ENCODE results near the gene RTF2. TPM values are rescaled to one million over a fixed set of nuclear protein-coding genes. Genes with fewer than 3 reads are reported as not detected.

RTF2 gene, protein sequence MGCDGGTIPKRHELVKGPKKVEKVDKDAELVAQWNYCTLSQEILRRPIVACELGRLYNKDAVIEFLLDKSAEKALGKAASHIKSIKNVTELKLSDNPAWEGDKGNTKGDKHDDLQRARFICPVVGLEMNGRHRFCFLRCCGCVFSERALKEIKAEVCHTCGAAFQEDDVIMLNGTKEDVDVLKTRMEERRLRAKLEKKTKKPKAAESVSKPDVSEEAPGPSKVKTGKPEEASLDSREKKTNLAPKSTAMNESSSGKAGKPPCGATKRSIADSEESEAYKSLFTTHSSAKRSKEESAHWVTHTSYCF
- 70.7 and 75.3 TPM in 2 replicates for total RNA-seq
- long read RNA-seq, transcript RTF2-202 (9 exons, 2,212 nt), result major isoform, 303 of 334 reads
- long read RNA-seq, partial matches to known transcripts, result 9 of 334 reads
- long read RNA-seq, other reads (novel, unspliced or antisense), result 16 of 334 reads

DNA sequence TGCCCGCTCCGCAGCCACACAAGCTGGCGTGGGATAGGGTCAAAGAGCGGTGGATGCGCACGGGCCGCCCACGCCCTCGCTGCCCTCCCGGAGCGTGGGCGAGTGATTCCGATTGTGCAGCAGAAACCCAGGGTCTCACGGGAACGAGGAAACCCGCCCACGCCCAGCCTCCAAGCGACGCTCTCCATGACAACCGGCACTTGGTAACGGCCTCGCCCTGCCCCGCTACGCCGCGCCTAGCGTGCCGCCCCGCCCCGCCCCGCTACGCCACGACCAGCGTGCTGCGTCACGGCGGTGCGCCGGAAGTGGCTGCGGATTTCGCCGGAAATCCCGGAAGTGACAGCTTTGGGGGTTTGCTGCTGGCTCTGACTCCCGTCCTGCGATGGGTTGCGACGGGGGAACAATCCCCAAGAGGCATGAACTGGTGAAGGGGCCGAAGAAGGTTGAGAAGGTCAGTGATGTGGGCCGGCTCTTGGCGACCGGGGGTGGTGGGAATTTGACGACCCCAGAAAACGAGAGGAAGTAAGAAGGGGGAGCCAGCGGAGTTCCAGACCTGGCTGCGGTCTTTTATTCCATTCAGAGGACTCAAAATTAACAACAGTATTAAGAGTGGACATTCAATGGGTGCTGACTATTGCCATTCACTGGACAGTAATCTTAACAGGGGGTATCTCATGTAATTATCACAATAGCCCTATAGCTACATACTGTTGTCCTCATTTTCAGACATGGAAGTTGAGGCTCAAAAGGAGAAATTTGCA, at the start of gene RTF2:
Gene RTF2 (plus strand): TSS at position 312 of the 761 bp plus-strand sequence. CDS start 71 bp downstream, at position 383.
- H3K27me3 Mint-ChIP-seq (ENCODE audit: low read depth), result peaks cover 4% of the 10 kb centered on the region
- peak within 1 kb of the TSS; percentile 99 for H3K27ac Mint-ChIP-seq (ENCODE audit: unreplicated experiment)
- peaks cover 22% of the 10 kb centered on the region for H3K4me1 Mint-ChIP-seq
- H3K9me3 Mint-ChIP-seq, result no peaks in the 10 kb centered on the region
- DNase-seq (ENCODE audit: low read depth, low spot score), result peak; percentile 91
- TF ChIP-seq, protein P1, sequence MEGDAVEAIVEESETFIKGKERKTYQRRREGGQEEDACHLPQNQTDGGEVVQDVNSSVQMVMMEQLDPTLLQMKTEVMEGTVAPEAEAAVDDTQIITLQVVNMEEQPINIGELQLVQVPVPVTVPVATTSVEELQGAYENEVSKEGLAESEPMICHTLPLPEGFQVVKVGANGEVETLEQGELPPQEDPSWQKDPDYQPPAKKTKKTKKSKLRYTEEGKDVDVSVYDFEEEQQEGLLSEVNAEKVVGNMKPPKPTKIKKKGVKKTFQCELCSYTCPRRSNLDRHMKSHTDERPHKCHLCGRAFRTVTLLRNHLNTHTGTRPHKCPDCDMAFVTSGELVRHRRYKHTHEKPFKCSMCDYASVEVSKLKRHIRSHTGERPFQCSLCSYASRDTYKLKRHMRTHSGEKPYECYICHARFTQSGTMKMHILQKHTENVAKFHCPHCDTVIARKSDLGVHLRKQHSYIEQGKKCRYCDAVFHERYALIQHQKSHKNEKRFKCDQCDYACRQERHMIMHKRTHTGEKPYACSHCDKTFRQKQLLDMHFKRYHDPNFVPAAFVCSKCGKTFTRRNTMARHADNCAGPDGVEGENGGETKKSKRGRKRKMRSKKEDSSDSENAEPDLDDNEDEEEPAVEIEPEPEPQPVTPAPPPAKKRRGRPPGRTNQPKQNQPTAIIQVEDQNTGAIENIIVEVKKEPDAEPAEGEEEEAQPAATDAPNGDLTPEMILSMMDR (conservative IDR thresholded peaks at IDR 0.05), result no peak
- H3K4me3 Mint-ChIP-seq, result peak within 1 kb of the TSS; percentile 98
- no peaks in the 10 kb centered on the region for H3K36me3 Mint-ChIP-seq (ENCODE audit: low read depth)

DNA sequence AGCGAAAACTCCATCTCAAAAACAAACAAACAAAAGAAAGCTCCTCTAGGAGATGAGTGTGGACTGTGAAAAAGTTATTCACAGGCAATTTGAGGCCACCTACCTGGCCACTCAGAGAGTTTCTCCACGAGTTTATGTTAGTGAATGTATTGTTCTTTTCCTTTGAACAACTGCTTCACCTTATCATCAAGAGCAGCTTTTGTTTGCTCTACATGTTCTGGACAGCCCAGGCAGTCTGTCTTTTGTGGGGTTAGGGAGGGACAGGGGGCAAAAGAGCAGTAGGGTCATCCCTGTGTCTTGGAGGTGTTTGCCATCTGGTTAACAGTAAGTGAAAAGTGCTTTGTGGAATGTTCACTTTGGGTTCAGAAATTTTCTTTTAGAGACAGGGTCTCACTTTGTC, 48.4 kb upstream of the RTF2 start:
- no peaks in the 10 kb centered on the region for H3K27me3 Mint-ChIP-seq (ENCODE audit: low read depth)
- H3K36me3 Mint-ChIP-seq (ENCODE audit: low read depth), result no peaks in the 10 kb centered on the region
- TF ChIP-seq, protein P1 (conservative IDR thresholded peaks at IDR 0.05), result no peak
- DNase-seq (ENCODE audit: low read depth, low spot score), result no peak
- H3K4me3 Mint-ChIP-seq, result no peak overlapping the region
- H3K4me1 Mint-ChIP-seq, result peaks cover 27% of the 10 kb centered on the region
- no peaks in the 10 kb centered on the region for H3K9me3 Mint-ChIP-seq
- H3K27ac Mint-ChIP-seq (ENCODE audit: unreplicated experiment), result no peak overlapping the region

DNA sequence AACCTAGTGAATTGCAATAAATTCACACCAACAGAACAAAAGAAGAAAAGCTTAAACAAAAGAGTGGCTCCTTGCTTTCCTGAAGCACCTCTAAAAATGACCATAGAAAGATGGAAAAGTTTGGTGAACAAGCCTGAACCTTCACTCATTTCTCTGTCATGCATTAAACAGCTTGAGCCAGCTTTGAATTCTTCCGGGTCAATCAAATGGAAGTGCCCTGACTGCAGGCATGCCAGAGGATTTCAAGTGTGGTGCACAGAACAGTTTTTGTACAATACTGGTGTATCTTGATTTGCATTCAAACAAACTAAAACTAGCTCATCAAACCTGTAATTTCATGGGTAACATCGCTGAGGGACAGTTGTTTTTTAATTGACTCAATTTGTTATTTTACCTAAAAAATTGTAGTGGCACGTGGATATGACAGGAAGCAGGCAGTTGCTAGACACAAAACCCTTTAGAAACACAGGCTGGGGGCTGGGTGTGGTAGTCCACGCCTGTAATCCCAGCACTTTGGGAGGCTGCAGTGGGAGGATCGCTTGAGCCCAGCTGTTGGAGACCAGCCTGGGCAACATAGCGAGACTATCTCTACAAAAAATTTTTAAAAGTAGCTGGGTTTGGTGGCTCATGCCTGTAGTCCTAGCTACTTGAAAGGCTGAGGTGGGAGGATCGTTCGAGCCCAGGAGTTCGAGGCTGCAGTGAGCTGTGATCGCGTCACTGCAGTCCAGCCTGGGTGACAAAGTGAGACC, 47.3 kb upstream of the RTF2 start:
- Mint-ChIP-seq H3K27ac (ENCODE audit: unreplicated experiment) (no peak overlapping the region), H3K4me3 (no peak overlapping the region), H3K9me3 (no peaks in the 10 kb centered on the region), H3K27me3 (ENCODE audit: low read depth) (no peaks in the 10 kb centered on the region), H3K36me3 (ENCODE audit: low read depth) (no peaks in the 10 kb centered on the region), H3K4me1 (peaks cover 20% of the 10 kb centered on the region)
- no peak for DNase-seq (ENCODE audit: low read depth, low spot score)
- TF ChIP-seq, protein P1 (conservative IDR thresholded peaks at IDR 0.05), result no peak

DNA sequence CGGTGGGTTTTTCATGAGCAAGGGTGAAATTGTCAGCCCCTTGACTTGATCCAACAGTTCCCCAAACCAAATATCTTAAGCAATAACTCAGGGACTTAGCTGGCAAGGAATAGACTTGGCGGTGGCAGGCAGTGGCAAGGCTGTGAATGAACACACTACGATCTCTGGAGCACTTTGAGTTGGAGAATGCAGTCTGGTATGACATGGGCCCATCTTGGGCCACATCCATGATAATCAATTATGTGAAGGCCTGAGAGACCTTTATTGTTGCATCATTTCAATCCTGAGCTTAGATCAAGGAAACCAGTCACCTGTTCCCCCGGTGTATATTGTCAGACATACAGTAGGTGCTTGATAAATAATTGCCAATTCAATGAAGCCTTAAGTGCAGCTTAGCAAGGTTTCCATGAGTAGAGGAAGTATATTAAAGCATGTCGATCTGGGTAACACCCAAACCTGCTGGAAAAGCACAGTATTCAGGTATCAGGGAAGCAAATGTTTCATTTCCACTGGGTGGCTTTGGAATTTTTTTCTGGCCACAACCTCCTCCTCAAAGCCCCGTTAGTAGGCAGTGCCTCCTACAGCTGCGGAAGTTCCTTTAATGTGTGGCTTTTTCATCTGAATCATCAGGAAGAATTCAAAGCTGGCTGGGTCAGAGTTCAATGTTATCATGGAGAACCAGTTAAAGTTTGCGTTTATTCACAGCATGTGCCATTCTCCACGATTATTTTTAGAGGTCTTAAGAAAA, 46.2 kb upstream of the RTF2 start:
- H3K4me3 Mint-ChIP-seq, result no peak overlapping the region

More for the DNA sequence above, 46.2 kb upstream of the RTF2 start:
- Mint-ChIP-seq H3K9me3 (no peaks in the 10 kb centered on the region), H3K4me1 (peaks cover 20% of the 10 kb centered on the region), H3K27ac (ENCODE audit: unreplicated experiment) (peak overlapping the region; percentile 31), H3K27me3 (ENCODE audit: low read depth) (no peaks in the 10 kb centered on the region), H3K36me3 (ENCODE audit: low read depth) (no peaks in the 10 kb centered on the region)
- TF ChIP-seq, protein P1 (conservative IDR thresholded peaks at IDR 0.05), result no peak
- no peak for DNase-seq (ENCODE audit: low read depth, low spot score)
